GM23338 (cell line): ENCODE data around the gene EML2. TPM values are rescaled to one million over a fixed set of nuclear protein-coding genes. Genes with fewer than 3 reads are reported as not detected.

Source experiments
- ATAC-seq: fragments of 200-7000 bp; cut with Tn5 transposase; 3 replicates; pipeline ENCODE4 v1.9.1; 2020
- DNase-seq: peaks from one replicate; pipeline ENCODE4 v3.0.0-alpha.2; 2015; ENCODE audit warnings: low spot score
- H2AFZ ChIP-seq: fragments of 200-600 bp; sonication (generic); 2 replicates; pipeline ENCODE4 v1.8.0; 2016; ENCODE audit warnings: antibody characterized with exemption, mild to moderate bottlenecking, moderate library complexity
- H3F3A ChIP-seq: fragments of 200-600 bp; sonication (generic); replicated peaks from 2 replicates; pipeline ENCODE4 v1.8.0; 2017; ENCODE audit warnings: antibody characterized with exemption, mixed run types, low read depth
- H3K27ac ChIP-seq: fragments of 200-600 bp; sonication (generic); 2 replicates; pipeline ENCODE4 v1.6.1; 2016; ENCODE audit warnings: low read depth
- H3K27me3 ChIP-seq: fragments of 200-600 bp; sonication (generic); 2 replicates; pipeline ENCODE4 v1.8.0; 2016; ENCODE audit warnings: mild to moderate bottlenecking, mixed run types, moderate library complexity; ENCODE audit not compliant: insufficient read depth
- H3K36me3 ChIP-seq: fragments of 200-600 bp; sonication (generic); 2 replicates; pipeline ENCODE4 v1.8.0; 2016; ENCODE audit warnings: mild to moderate bottlenecking; ENCODE audit not compliant: insufficient read depth
- H3K4me1 ChIP-seq: fragments of 200-600 bp; sonication (generic); 2 replicates; pipeline ENCODE4 v1.8.0; 2016; ENCODE audit warnings: mild to moderate bottlenecking, moderate library complexity; ENCODE audit not compliant: insufficient read depth
- H3K4me2 ChIP-seq: fragments of 200-600 bp; sonication (generic); 2 replicates; pipeline ENCODE4 v1.7.1; 2017; ENCODE audit warnings: mixed run types
- H3K4me3 ChIP-seq: fragments of 200-600 bp; sonication (generic); 2 replicates; pipeline ENCODE4 v1.6.1; 2016; ENCODE audit warnings: mixed run types
- H3K79me2 ChIP-seq: fragments of 200-600 bp; sonication (generic); replicated peaks from 2 replicates; pipeline ENCODE4 v1.8.0; 2017; ENCODE audit warnings: mild to moderate bottlenecking; ENCODE audit not compliant: insufficient read depth
- H3K9me2 ChIP-seq: fragments of 200-600 bp; sonication (generic); 2 replicates; pipeline ENCODE4 v1.8.0; 2017; ENCODE audit not compliant: insufficient read depth
- H4K20me1 ChIP-seq: fragments of 200-600 bp; sonication (generic); replicated peaks from 2 replicates; pipeline ENCODE4 v1.8.0; 2017; ENCODE audit warnings: mild to moderate bottlenecking; ENCODE audit not compliant: insufficient read depth
- H3K27ac Mint-ChIP-seq: 2 replicates; pipeline ENCODE4 v1.8.0; 2020; ENCODE audit warnings: inconsistent platforms, mild to moderate bottlenecking, moderate library complexity, mixed read lengths
- H3K27me3 Mint-ChIP-seq: 3 replicates; pipeline ENCODE4 v1.8.0; 2022; ENCODE audit warnings: low read depth, mild to moderate bottlenecking, moderate library complexity, mixed read lengths, inconsistent platforms; ENCODE audit not compliant: insufficient read depth, poor library complexity
- H3K36me3 Mint-ChIP-seq: 3 replicates; pipeline ENCODE4 v1.8.0; 2021; ENCODE audit warnings: low read depth, mild to moderate bottlenecking, inconsistent platforms, moderate library complexity, mixed read lengths
- H3K4me1 Mint-ChIP-seq: 3 replicates; pipeline ENCODE4 v1.8.0; 2020; ENCODE audit warnings: mild to moderate bottlenecking, inconsistent platforms, mixed read lengths
- H3K4me3 Mint-ChIP-seq: 3 replicates; pipeline ENCODE4 v1.8.0; 2021; ENCODE audit warnings: moderate library complexity, mild to moderate bottlenecking, inconsistent platforms, mixed read lengths
- H3K9me3 Mint-ChIP-seq: 3 replicates; pipeline ENCODE4 v1.8.0; 2020; ENCODE audit warnings: moderate library complexity, mild to moderate bottlenecking, inconsistent platforms, mixed read lengths
- CREB1 ChIP-seq: fragments of 250-450 bp; sonication (Bioruptor Pico); IDR thresholded peaks from 2 replicates; pipeline ENCODE4 v1.5.0; 2020; ENCODE audit warnings: low read depth, mild to moderate bottlenecking, moderate library complexity
- EZH2 ChIP-seq: fragments of 200-600 bp; sonication (generic); IDR thresholded peaks from one replicate; pipeline ENCODE4 v1.8.0; 2017; ENCODE audit warnings: antibody characterized with exemption, mild to moderate bottlenecking, low read depth; ENCODE audit not compliant: unreplicated experiment
- EZH2phosphoT487 ChIP-seq: fragments of 200-600 bp; sonication (generic); IDR thresholded peaks from one replicate; pipeline ENCODE4 v1.8.1; 2018; ENCODE audit warnings: antibody characterized with exemption; ENCODE audit not compliant: unreplicated experiment
- JUNB ChIP-seq: IDR thresholded peaks from one replicate; pipeline ENCODE4 v1.6.1; 2016; ENCODE audit warnings: antibody characterized with exemption; ENCODE audit not compliant: unreplicated experiment
- NANOG ChIP-seq: IDR thresholded peaks from 2 replicates; pipeline ENCODE4 v1.6.1; 2016; ENCODE audit warnings: antibody characterized with exemption, borderline replicate concordance
- POLR2AphosphoS5 ChIP-seq: IDR thresholded peaks from 2 replicates; pipeline ENCODE4 v1.6.1; 2016; ENCODE audit warnings: antibody characterized with exemption, low read depth
- STAT1 ChIP-seq: IDR thresholded peaks from one replicate; pipeline ENCODE4 v1.6.1; 2016; ENCODE audit warnings: antibody characterized with exemption; ENCODE audit not compliant: unreplicated experiment
- ZNF114 ChIP-seq: fragments of 250-450 bp; sonication (Bioruptor Pico); IDR thresholded peaks from 2 replicates; pipeline ENCODE4 v1.5.0; 2020; ENCODE audit warnings: mild to moderate bottlenecking, moderate library complexity
- ZNF331 ChIP-seq: fragments of 250-450 bp; sonication (Bioruptor Pico); IDR thresholded peaks from 2 replicates; pipeline ENCODE4 v1.5.0; 2020; ENCODE audit warnings: low read depth, mild to moderate bottlenecking, moderate library complexity
- polyA plus RNA-seq: library from polyadenylated mRNA; unstranded; fragments of >200 nt; fragmentation: Nextera tagmentation; extraction: Ambion mirVana; gene quantifications from 2 replicates; pipeline ENCODE4 v1.2.1, GENCODE V29; 2016
- total RNA-seq: library from RNA; depleted of rRNA; stranded (reverse); fragments of >200 nt; shearing (Covaris generic); gene quantifications from 2 replicates; pipeline ENCODE4 v1.2.3, GENCODE V29; 2014
- TF ChIP-seq, protein P1 (sequence below), 2 experiments: fragments of 200-600 bp in 1 of 2; sonication (generic) in 1 of 2; conservative IDR thresholded peaks; 2 replicates each; pipeline versions ENCODE4 v1.5.1 to v1.6.1; 2016 to 2017; ENCODE audit warnings: antibody characterized with exemption in 2 of 2, low read depth in 2 of 2, mild to moderate bottlenecking in 2 of 2, moderate library complexity in 1 of 2
- TF ChIP-seq, protein P2 (sequence below): IDR thresholded peaks from 2 replicates; pipeline ENCODE4 v1.6.1; 2016; ENCODE audit warnings: antibody characterized with exemption
- TF ChIP-seq, protein P3 (sequence below): IDR thresholded peaks from one replicate; pipeline ENCODE4 v1.6.1; 2018; ENCODE audit warnings: antibody characterized with exemption; ENCODE audit not compliant: unreplicated experiment
- TF ChIP-seq, protein P4 (sequence below): fragments of 250-450 bp; sonication (Bioruptor Pico); IDR thresholded peaks from 2 replicates; pipeline ENCODE4 v1.5.0; 2020; ENCODE audit warnings: mild to moderate bottlenecking, moderate library complexity

Gene EML2
- total and polyA plus RNA-seq, 2 experiments from 2014 or later: 7.1 to 33.9 TPM

DNA sequence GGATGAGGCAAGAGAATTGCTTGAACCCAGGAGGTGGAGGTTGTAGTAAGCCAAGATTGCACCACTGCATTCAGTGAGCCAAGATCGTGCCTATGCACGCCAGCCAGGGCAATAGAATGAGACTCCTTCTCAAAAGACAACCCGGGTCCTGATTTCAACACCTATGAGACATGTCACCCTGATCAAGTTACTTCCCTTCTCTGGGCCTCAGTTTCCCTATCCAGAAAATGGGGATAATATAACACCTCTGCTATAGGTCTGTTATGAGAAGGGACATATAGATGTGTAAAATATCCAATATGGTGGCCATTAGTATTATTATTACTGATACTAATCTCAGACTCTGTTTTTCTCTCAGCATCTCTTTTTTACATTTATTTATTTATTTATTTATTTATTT, 15.9 kb upstream of the EML2 start:
- peaks cover 10% of the 10 kb centered on the region for H3K4me1 Mint-ChIP-seq
- TF ChIP-seq, protein P1, sequence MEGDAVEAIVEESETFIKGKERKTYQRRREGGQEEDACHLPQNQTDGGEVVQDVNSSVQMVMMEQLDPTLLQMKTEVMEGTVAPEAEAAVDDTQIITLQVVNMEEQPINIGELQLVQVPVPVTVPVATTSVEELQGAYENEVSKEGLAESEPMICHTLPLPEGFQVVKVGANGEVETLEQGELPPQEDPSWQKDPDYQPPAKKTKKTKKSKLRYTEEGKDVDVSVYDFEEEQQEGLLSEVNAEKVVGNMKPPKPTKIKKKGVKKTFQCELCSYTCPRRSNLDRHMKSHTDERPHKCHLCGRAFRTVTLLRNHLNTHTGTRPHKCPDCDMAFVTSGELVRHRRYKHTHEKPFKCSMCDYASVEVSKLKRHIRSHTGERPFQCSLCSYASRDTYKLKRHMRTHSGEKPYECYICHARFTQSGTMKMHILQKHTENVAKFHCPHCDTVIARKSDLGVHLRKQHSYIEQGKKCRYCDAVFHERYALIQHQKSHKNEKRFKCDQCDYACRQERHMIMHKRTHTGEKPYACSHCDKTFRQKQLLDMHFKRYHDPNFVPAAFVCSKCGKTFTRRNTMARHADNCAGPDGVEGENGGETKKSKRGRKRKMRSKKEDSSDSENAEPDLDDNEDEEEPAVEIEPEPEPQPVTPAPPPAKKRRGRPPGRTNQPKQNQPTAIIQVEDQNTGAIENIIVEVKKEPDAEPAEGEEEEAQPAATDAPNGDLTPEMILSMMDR (conservative IDR thresholded peaks at IDR 0.05; ENCODE audit: low read depth in 2 of 2): no peak
- TF ChIP-seq JUNB (no peak), ZNF331 (no peak), STAT1 (no peak), CREB1 (CRISPR knock-in tag) (no peak), EZH2phosphoT487 (no peak), ZNF114 (CRISPR knock-in tag) (no peak), POLR2AphosphoS5 (no peak), NANOG (no peak), EZH2 (no peak)
- TF ChIP-seq, protein P2, sequence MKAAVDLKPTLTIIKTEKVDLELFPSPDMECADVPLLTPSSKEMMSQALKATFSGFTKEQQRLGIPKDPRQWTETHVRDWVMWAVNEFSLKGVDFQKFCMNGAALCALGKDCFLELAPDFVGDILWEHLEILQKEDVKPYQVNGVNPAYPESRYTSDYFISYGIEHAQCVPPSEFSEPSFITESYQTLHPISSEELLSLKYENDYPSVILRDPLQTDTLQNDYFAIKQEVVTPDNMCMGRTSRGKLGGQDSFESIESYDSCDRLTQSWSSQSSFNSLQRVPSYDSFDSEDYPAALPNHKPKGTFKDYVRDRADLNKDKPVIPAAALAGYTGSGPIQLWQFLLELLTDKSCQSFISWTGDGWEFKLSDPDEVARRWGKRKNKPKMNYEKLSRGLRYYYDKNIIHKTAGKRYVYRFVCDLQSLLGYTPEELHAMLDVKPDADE: no peak
- TF ChIP-seq, protein P3, sequence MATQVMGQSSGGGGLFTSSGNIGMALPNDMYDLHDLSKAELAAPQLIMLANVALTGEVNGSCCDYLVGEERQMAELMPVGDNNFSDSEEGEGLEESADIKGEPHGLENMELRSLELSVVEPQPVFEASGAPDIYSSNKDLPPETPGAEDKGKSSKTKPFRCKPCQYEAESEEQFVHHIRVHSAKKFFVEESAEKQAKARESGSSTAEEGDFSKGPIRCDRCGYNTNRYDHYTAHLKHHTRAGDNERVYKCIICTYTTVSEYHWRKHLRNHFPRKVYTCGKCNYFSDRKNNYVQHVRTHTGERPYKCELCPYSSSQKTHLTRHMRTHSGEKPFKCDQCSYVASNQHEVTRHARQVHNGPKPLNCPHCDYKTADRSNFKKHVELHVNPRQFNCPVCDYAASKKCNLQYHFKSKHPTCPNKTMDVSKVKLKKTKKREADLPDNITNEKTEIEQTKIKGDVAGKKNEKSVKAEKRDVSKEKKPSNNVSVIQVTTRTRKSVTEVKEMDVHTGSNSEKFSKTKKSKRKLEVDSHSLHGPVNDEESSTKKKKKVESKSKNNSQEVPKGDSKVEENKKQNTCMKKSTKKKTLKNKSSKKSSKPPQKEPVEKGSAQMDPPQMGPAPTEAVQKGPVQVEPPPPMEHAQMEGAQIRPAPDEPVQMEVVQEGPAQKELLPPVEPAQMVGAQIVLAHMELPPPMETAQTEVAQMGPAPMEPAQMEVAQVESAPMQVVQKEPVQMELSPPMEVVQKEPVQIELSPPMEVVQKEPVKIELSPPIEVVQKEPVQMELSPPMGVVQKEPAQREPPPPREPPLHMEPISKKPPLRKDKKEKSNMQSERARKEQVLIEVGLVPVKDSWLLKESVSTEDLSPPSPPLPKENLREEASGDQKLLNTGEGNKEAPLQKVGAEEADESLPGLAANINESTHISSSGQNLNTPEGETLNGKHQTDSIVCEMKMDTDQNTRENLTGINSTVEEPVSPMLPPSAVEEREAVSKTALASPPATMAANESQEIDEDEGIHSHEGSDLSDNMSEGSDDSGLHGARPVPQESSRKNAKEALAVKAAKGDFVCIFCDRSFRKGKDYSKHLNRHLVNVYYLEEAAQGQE: no peak
- TF ChIP-seq, protein P4, sequence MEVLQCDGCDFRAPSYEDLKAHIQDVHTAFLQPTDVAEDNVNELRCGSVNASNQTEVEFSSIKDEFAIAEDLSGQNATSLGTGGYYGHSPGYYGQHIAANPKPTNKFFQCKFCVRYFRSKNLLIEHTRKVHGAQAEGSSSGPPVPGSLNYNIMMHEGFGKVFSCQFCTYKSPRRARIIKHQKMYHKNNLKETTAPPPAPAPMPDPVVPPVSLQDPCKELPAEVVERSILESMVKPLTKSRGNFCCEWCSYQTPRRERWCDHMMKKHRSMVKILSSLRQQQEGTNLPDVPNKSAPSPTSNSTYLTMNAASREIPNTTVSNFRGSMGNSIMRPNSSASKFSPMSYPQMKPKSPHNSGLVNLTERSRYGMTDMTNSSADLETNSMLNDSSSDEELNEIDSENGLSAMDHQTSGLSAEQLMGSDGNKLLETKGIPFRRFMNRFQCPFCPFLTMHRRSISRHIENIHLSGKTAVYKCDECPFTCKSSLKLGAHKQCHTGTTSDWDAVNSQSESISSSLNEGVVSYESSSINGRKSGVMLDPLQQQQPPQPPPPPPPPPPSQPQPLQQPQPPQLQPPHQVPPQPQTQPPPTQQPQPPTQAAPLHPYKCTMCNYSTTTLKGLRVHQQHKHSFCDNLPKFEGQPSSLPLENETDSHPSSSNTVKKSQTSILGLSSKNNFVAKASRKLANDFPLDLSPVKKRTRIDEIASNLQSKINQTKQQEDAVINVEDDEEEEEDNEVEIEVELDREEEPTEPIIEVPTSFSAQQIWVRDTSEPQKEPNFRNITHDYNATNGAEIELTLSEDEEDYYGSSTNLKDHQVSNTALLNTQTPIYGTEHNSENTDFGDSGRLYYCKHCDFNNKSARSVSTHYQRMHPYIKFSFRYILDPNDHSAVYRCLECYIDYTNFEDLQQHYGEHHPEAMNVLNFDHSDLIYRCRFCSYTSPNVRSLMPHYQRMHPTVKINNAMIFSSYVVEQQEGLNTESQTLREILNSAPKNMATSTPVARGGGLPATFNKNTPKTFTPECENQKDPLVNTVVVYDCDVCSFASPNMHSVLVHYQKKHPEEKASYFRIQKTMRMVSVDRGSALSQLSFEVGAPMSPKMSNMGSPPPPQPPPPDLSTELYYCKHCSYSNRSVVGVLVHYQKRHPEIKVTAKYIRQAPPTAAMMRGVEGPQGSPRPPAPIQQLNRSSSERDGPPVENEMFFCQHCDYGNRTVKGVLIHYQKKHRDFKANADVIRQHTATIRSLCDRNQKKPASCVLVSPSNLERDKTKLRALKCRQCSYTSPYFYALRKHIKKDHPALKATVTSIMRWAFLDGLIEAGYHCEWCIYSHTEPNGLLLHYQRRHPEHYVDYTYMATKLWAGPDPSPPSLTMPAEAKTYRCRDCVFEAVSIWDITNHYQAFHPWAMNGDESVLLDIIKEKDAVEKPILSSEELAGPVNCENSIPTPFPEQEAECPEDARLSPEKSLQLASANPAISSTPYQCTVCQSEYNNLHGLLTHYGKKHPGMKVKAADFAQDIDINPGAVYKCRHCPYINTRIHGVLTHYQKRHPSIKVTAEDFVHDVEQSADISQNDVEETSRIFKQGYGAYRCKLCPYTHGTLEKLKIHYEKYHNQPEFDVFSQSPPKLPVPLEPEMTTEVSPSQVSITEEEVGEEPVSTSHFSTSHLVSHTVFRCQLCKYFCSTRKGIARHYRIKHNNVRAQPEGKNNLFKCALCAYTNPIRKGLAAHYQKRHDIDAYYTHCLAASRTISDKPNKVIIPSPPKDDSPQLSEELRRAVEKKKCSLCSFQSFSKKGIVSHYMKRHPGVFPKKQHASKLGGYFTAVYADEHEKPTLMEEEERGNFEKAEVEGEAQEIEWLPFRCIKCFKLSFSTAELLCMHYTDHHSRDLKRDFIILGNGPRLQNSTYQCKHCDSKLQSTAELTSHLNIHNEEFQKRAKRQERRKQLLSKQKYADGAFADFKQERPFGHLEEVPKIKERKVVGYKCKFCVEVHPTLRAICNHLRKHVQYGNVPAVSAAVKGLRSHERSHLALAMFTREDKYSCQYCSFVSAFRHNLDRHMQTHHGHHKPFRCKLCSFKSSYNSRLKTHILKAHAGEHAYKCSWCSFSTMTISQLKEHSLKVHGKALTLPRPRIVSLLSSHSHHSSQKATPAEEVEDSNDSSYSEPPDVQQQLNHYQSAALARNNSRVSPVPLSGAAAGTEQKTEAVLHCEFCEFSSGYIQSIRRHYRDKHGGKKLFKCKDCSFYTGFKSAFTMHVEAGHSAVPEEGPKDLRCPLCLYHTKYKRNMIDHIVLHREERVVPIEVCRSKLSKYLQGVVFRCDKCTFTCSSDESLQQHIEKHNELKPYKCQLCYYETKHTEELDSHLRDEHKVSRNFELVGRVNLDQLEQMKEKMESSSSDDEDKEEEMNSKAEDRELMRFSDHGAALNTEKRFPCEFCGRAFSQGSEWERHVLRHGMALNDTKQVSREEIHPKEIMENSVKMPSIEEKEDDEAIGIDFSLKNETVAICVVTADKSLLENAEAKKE (CRISPR knock-in tag): no peak
- no peaks in the 10 kb centered on the region; the same call in 2 of the 3 replicates for H3K36me3 Mint-ChIP-seq
- Histone ChIP-seq H3F3A (no peaks in the 10 kb centered on the region), H3K4me1 (0 out of 2 replicates have a peak, but pooled peaks cover 4% of the 10 kb centered on the region), H4K20me1 (no peaks in the 10 kb centered on the region), H3K9me2 (no peaks in the 10 kb centered on the region), H3K4me3 (no peak overlapping the region), H2AFZ (no peak overlapping the region), H3K27ac (no peak overlapping the region), H3K27me3 (no peaks in the 10 kb centered on the region), H3K79me2 (no peaks in the 10 kb centered on the region), H3K36me3 (no peaks in the 10 kb centered on the region), H3K4me2 (no peak overlapping the region)
- H3K27ac Mint-ChIP-seq: no peak overlapping the region
- H3K9me3 Mint-ChIP-seq: no peaks in the 10 kb centered on the region
- no peak overlapping the region for H3K4me3 Mint-ChIP-seq
- ATAC-seq: no peak
- no peak for DNase-seq
- peaks cover 14% of the 10 kb centered on the region for H3K27me3 Mint-ChIP-seq
